ENCODE data around the gene GATAD2A. TPM values are rescaled to one million over a fixed set of nuclear protein-coding genes. Genes with fewer than 3 reads are reported as not detected.
A peak's percentile ranks its signal among the peaks of the same experiment; 100 is the strongest.

GATAD2A gene
- total and polyA plus RNA-seq, 2 of the 8 experiments (the other 6 are each of a cell fraction or from before 2014, with no cell fraction given) = 38.4 to 205 TPM

DNA sequence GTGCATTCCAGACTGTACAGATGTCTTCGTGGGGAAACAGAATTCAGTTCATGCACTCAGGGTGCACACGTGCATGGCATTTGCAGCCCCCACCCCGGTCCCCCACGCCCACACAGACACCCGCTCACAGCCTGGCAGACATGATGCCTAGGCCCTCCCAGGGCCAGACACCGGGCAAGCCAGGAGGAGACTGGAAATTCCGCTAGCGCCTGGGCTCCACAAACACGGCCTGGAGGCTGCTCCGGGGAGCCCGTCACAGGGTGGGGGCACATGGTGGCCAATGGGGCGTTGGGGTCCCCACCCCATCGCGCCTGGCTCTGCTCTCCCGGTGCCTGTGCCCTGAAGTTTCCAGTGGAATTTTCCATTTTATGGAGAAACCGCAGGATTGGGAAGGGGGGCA, 136.1 kb downstream of the GATAD2A start:
- Histone ChIP-seq H2AFZ (ENCODE audit: low read length) (no peak overlapping the region), H2BK12ac (ENCODE audit: low read depth, low read length) (no peak overlapping the region), H3K18ac (ENCODE audit: extremely low read depth, low read length) (no peak overlapping the region; the same call in 1 of the 2 replicates), H3K23me2 (ENCODE audit: low read depth, low read length) (peaks cover 9% of the 10 kb centered on the region; the same call in 1 of the 2 replicates), H4K8ac (ENCODE audit: extremely low read depth, insufficient read depth, low read length) (no peak overlapping the region), H3K14ac (ENCODE audit: insufficient read length) (no peak overlapping the region), H3K79me1 (ENCODE audit: low read depth, low read length) (no peaks in the 10 kb centered on the region), H3K9me3 (ENCODE audit: insufficient read depth in 2 of 2, low read depth in 1 of 2, low read length in 1 of 2) (peaks cover 0 to 4% of the 10 kb centered on the region in 2 experiments; a peak in 1 of 4 replicates), H2BK120ac (replicated peaks; ENCODE audit: low read depth, low read length) (no peak overlapping the region), H2BK5ac (ENCODE audit: low read depth, low read length) (no peak overlapping the region), H3K36me3 (ENCODE audit: control insufficient read depth in 2 of 4, insufficient read depth in 4 of 4, low read length in 3 of 4) (no peaks in the 10 kb centered on the region), H3K4me2 (ENCODE audit: insufficient read depth in 1 of 2, low read depth in 2 of 2, low read length in 2 of 2) (peak overlapping the region in 1 of 2 experiments; percentile 52; a peak in 2 of 4 replicates), H3K4ac (replicated peaks; ENCODE audit: insufficient read length, low read depth, low read length) (no peak overlapping the region), H3K4me3 (ENCODE audit: extremely low read depth in 1 of 4, insufficient read depth in 2 of 4, low read depth in 3 of 4, low read length in 4 of 4) (no peak overlapping the region), H2BK20ac (ENCODE audit: low read length) (no peak overlapping the region), H2BK15ac (ENCODE audit: low read length) (no peak overlapping the region), H4K20me1 (replicated peaks in 1 of 2; ENCODE audit: control insufficient read depth in 1 of 2, insufficient read depth in 2 of 2, low read length in 2 of 2) (peaks cover 3% of the 10 kb centered on the region in 2 experiments), H3K4me1 (replicated peaks in 1 of 4; ENCODE audit: control insufficient read depth in 3 of 4, insufficient read depth in 4 of 4, low read length in 3 of 4) (peaks cover 0 to 8% (median 3%) of the 10 kb centered on the region in 4 experiments; a peak in 3 of 7 replicates), H4K5ac (ENCODE audit: insufficient read length, low read depth, low read length) (no peak overlapping the region), H3K79me2 (ENCODE audit: control insufficient read depth in 1 of 2, insufficient read depth in 2 of 2, low read length in 2 of 2) (no peaks in the 10 kb centered on the region), H3K56ac (replicated peaks; ENCODE audit: insufficient read length, low read depth, low read length) (no peak overlapping the region), H3K27ac (ENCODE audit: low read depth, low read length) (no peak overlapping the region), H3K9ac (replicated peaks in 1 of 4; ENCODE audit: extremely low read depth in 1 of 4, low read depth in 3 of 4, low read length in 3 of 4) (no peak overlapping the region), H3K27me3 (replicated peaks in 1 of 4; ENCODE audit: control insufficient read depth in 3 of 4, extremely low read depth in 1 of 4, insufficient read depth in 3 of 4, low read length in 3 of 4) (peaks cover 6 to 26% (median 20%) of the 10 kb centered on the region in 4 experiments), H2AK5ac (ENCODE audit: low read depth, low read length) (no peak overlapping the region), H4K91ac (replicated peaks; ENCODE audit: insufficient read length, low read length) (no peak overlapping the region), H3K23ac (ENCODE audit: insufficient read length) (no peak overlapping the region)
- ChIA-PET POLR2A (ENCODE audit: partially characterized antibody) (interaction anchor here (0.6 to 1.6 kb wide), 6 partner anchors 9 to 87 kb away, joined by 3 to 5 read pairs (median 4); partner anchors contain the start of genes LPAR2, NDUFA13 and TSSK6), CTCF (ENCODE audit: partially characterized antibody) (interaction anchor here (0.6 to 8.2 kb wide), 8 partner anchors 9 to 459 kb away, joined by 3 to 104 read pairs (median 4); partner anchors contain the start of gene YJEFN3)
- FAIRE-seq (no peak), DNase-seq (ENCODE audit: low read depth in 1 of 2, low spot score in 2 of 2) (no peak)
- WGBS, 2 experiments (ENCODE audit: extremely low coverage in 1 of 2, insufficient coverage in 1 of 2, insufficient read length in 1 of 2, insufficient replicate concordance in 2 of 2, low coverage in 1 of 2, low lambda C conversion rate in 2 of 2, missing lambda C conversion rate in 1 of 2) = 93% methylated on average over 15 of the region's 16 CpGs; no CpG with 5 or more reads in 1 of the 2 experiments
- TF ChIP-seq SP1 (IDR thresholded peaks at IDR 0.05; ENCODE audit: low read depth, low read length) (no peak), KDM4A (IDR thresholded peaks at IDR 0.05; ENCODE audit: low read depth, low read length, severe bottlenecking) (no peak), RBBP5 (IDR thresholded peaks at IDR 0.05; ENCODE audit: borderline replicate concordance, low read depth, low read length) (no peak), MAFK (IDR thresholded peaks at IDR 0.05; ENCODE audit: low read depth, low read length) (no peak), YY1 (IDR thresholded peaks at IDR 0.05; ENCODE audit: low read depth, low read length) (no peak), CBX5 (IDR thresholded peaks at IDR 0.05; ENCODE audit: low read depth, low read length) (no peak), HDAC2 (IDR thresholded peaks at IDR 0.05; ENCODE audit: borderline replicate concordance in 1 of 2, low read depth in 2 of 2, low read length in 2 of 2) (no peak), CTBP2 (IDR thresholded peaks at IDR 0.05; ENCODE audit: borderline replicate concordance, insufficient read depth, insufficient read length, low read length) (no peak), RAD21 (IDR thresholded peaks at IDR 0.05 in 1 of 2, conservative IDR thresholded peaks at IDR 0.05 in 1 of 2; ENCODE audit: low read depth in 2 of 2, low read length in 2 of 2) (no peak), SP2 (IDR thresholded peaks at IDR 0.05; ENCODE audit: low read length) (no peak)
- TF ChIP-seq, protein P1, sequence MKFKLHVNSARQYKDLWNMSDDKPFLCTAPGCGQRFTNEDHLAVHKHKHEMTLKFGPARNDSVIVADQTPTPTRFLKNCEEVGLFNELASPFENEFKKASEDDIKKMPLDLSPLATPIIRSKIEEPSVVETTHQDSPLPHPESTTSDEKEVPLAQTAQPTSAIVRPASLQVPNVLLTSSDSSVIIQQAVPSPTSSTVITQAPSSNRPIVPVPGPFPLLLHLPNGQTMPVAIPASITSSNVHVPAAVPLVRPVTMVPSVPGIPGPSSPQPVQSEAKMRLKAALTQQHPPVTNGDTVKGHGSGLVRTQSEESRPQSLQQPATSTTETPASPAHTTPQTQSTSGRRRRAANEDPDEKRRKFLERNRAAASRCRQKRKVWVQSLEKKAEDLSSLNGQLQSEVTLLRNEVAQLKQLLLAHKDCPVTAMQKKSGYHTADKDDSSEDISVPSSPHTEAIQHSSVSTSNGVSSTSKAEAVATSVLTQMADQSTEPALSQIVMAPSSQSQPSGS (IDR thresholded peaks at IDR 0.05; ENCODE audit: low read length) = no peak

All from H1 (cell line).